ENCODE results near the gene SERPINB1. TPM values are rescaled to one million over a fixed set of nuclear protein-coding genes. Genes with fewer than 3 reads are reported as not detected.

SERPINB1 gene
- total and polyA plus RNA-seq, 9 of the 15 experiments (the other 6 are each of a cell fraction or from before 2014, with no cell fraction given): 33.9 to 108 (median 63.8) TPM

DNA sequence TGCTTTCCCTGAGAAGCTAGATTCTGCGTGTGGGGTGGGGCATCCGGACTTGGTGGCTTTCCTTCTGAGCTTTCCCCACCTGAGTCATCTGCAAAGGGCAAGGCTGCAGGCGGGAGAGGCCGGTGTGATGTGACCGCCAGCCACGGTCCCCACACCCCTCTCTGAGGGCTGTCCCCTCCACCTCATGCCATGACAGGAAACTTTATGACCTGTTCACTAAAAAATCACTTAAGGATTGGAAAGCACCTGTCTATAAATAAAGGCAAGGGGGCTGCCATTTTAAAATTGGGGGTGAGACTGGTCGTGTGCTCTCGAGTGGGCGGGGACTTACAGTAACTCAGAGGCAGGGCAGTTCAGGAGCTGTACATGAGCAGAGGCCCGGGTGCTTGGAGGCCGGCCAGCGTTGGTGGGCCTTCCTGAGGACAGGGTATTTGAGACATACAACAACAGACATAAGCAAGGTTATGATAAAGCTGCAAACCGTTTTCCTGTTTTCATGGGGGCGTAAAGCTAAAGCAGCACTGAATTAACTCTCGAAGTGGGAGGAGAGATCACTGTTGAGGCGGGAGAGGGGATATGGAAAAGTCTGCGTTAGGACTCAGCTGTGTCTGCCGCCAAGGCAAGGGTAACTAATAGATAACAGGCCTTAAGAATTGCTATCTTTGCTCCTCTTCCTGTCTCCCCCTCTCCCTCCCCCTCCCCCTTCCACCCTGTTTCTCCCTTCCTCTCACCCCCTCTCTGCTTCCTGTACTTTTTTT, 16.1 kb upstream of the SERPINB1 start (continued):
- TF ChIP-seq, protein P1, sequence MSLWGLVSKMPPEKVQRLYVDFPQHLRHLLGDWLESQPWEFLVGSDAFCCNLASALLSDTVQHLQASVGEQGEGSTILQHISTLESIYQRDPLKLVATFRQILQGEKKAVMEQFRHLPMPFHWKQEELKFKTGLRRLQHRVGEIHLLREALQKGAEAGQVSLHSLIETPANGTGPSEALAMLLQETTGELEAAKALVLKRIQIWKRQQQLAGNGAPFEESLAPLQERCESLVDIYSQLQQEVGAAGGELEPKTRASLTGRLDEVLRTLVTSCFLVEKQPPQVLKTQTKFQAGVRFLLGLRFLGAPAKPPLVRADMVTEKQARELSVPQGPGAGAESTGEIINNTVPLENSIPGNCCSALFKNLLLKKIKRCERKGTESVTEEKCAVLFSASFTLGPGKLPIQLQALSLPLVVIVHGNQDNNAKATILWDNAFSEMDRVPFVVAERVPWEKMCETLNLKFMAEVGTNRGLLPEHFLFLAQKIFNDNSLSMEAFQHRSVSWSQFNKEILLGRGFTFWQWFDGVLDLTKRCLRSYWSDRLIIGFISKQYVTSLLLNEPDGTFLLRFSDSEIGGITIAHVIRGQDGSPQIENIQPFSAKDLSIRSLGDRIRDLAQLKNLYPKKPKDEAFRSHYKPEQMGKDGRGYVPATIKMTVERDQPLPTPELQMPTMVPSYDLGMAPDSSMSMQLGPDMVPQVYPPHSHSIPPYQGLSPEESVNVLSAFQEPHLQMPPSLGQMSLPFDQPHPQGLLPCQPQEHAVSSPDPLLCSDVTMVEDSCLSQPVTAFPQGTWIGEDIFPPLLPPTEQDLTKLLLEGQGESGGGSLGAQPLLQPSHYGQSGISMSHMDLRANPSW (CRISPR knock-in tag; IDR thresholded peaks at IDR 0.05): no peak
- TF ChIP-seq ZNF133 (CRISPR knock-in tag; IDR thresholded peaks at IDR 0.05): no peak
- peak; percentile 91 for TF ChIP-seq LEF1 (IDR thresholded peaks at IDR 0.05)
- TF ChIP-seq, protein P2, sequence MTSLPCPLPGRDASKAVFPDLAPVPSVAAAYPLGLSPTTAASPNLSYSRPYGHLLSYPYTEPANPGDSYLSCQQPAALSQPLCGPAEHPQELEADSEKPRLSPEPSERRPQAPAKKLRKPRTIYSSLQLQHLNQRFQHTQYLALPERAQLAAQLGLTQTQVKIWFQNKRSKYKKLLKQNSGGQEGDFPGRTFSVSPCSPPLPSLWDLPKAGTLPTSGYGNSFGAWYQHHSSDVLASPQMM (CRISPR knock-in tag; IDR thresholded peaks at IDR 0.05): no peak
- no peak for TF ChIP-seq ASH1L (IDR thresholded peaks at IDR 0.05; ENCODE audit: borderline replicate concordance, low read depth, partially characterized antibody)
- TF ChIP-seq, protein P3, sequence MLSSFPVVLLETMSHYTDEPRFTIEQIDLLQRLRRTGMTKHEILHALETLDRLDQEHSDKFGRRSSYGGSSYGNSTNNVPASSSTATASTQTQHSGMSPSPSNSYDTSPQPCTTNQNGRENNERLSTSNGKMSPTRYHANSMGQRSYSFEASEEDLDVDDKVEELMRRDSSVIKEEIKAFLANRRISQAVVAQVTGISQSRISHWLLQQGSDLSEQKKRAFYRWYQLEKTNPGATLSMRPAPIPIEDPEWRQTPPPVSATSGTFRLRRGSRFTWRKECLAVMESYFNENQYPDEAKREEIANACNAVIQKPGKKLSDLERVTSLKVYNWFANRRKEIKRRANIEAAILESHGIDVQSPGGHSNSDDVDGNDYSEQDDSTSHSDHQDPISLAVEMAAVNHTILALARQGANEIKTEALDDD (IDR thresholded peaks at IDR 0.05): peak; percentile 86
- peak; percentile 66 for TF ChIP-seq TAF1 (IDR thresholded peaks at IDR 0.05; ENCODE audit: control insufficient read depth, extremely low read depth, insufficient read depth, low read length, severe bottlenecking)
- no peak for TF ChIP-seq SLC30A9 (CRISPR knock-in tag; IDR thresholded peaks at IDR 0.05)
- TF ChIP-seq NEUROD1 (IDR thresholded peaks at IDR 0.05; ENCODE audit: borderline replicate concordance, low read depth, low read length, partially characterized antibody): peak; percentile 28
- TF ChIP-seq, protein P4, sequence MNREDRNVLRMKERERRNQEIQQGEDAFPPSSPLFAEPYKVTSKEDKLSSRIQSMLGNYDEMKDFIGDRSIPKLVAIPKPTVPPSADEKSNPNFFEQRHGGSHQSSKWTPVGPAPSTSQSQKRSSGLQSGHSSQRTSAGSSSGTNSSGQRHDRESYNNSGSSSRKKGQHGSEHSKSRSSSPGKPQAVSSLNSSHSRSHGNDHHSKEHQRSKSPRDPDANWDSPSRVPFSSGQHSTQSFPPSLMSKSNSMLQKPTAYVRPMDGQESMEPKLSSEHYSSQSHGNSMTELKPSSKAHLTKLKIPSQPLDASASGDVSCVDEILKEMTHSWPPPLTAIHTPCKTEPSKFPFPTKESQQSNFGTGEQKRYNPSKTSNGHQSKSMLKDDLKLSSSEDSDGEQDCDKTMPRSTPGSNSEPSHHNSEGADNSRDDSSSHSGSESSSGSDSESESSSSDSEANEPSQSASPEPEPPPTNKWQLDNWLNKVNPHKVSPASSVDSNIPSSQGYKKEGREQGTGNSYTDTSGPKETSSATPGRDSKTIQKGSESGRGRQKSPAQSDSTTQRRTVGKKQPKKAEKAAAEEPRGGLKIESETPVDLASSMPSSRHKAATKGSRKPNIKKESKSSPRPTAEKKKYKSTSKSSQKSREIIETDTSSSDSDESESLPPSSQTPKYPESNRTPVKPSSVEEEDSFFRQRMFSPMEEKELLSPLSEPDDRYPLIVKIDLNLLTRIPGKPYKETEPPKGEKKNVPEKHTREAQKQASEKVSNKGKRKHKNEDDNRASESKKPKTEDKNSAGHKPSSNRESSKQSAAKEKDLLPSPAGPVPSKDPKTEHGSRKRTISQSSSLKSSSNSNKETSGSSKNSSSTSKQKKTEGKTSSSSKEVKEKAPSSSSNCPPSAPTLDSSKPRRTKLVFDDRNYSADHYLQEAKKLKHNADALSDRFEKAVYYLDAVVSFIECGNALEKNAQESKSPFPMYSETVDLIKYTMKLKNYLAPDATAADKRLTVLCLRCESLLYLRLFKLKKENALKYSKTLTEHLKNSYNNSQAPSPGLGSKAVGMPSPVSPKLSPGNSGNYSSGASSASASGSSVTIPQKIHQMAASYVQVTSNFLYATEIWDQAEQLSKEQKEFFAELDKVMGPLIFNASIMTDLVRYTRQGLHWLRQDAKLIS (CRISPR knock-in tag; IDR thresholded peaks at IDR 0.05): no peak
- TF ChIP-seq, protein P5, sequence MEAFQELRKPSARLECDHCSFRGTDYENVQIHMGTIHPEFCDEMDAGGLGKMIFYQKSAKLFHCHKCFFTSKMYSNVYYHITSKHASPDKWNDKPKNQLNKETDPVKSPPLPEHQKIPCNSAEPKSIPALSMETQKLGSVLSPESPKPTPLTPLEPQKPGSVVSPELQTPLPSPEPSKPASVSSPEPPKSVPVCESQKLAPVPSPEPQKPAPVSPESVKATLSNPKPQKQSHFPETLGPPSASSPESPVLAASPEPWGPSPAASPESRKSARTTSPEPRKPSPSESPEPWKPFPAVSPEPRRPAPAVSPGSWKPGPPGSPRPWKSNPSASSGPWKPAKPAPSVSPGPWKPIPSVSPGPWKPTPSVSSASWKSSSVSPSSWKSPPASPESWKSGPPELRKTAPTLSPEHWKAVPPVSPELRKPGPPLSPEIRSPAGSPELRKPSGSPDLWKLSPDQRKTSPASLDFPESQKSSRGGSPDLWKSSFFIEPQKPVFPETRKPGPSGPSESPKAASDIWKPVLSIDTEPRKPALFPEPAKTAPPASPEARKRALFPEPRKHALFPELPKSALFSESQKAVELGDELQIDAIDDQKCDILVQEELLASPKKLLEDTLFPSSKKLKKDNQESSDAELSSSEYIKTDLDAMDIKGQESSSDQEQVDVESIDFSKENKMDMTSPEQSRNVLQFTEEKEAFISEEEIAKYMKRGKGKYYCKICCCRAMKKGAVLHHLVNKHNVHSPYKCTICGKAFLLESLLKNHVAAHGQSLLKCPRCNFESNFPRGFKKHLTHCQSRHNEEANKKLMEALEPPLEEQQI (IDR thresholded peaks at IDR 0.05): no peak
- TF ChIP-seq RFX1 (IDR thresholded peaks at IDR 0.05): no peak
- peak; percentile 90 for TF ChIP-seq SMARCA4 (IDR thresholded peaks at IDR 0.05)
- TF ChIP-seq ZNF12 (CRISPR knock-in tag; IDR thresholded peaks at IDR 0.05): no peak; the same call in 1 of the 2 replicates
- TF ChIP-seq NRF1 (conservative IDR thresholded peaks at IDR 0.05 in 1 of 2, IDR thresholded peaks at IDR 0.05 in 1 of 2): peak; percentile 43 to 57
- no peak for TF ChIP-seq RHOXF2B (CRISPR knock-in tag; conservative IDR thresholded peaks at IDR 0.05)
- peak; percentile 67 for TF ChIP-seq SOX6 (IDR thresholded peaks at IDR 0.05)
- TF ChIP-seq ZNF165 (CRISPR knock-in tag; IDR thresholded peaks at IDR 0.05; ENCODE audit: borderline replicate concordance): no peak
